ENCODE data around the gene TYW5.

The TYW5 gene

GRCh38 chr2:199946836-199947235 is 8.5 kb downstream of the TYW5 start:
- no peak overlapping the region for H3K4me3 ChIP-seq (ENCODE audit: control insufficient read depth, low read depth, low read length)
- no peak for DNase-seq (ENCODE audit: low read depth)
- no peak for TF ChIP-seq CTCF (conservative IDR thresholded peaks at IDR 0.05; ENCODE audit: control insufficient read depth, insufficient read depth, low read depth, low read length)

- TF ChIP-seq CTCF (conservative IDR thresholded peaks at IDR 0.05; ENCODE audit: control insufficient read depth, insufficient read depth, low read depth, low read length): no peak
- H3K4me3 ChIP-seq (ENCODE audit: control insufficient read depth, low read depth, low read length): no peak overlapping the region
- DNase-seq (ENCODE audit: low read depth): no peak
These were observed 9.1 kb downstream of the TYW5 start for GRCh38 chr2:199946196-199946595.

DNA sequence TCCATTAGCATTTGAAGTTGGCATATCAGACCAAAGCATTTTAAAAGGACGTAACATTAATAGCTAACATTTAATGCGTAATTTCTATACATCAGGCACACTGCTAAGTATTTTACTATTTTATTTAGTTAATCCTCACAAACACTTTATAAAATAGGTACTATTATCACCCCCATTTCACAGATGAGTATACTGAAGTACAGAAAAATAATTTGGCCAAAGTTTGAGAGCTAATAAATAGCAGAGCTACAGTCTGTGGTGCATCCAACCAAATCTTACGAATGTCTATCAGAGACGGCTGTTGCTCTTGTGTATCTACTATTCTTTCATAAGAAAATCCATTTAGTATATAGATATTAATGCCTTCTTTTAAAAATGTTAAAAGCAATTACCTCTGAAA is 11.9 kb downstream of the TYW5 start:
- no peak for DNase-seq (ENCODE audit: low read depth)
- no peak overlapping the region for H3K4me3 ChIP-seq (ENCODE audit: control insufficient read depth, low read depth, low read length)
- no peak for TF ChIP-seq CTCF (conservative IDR thresholded peaks at IDR 0.05; ENCODE audit: control insufficient read depth, insufficient read depth, low read depth, low read length)

DNA sequence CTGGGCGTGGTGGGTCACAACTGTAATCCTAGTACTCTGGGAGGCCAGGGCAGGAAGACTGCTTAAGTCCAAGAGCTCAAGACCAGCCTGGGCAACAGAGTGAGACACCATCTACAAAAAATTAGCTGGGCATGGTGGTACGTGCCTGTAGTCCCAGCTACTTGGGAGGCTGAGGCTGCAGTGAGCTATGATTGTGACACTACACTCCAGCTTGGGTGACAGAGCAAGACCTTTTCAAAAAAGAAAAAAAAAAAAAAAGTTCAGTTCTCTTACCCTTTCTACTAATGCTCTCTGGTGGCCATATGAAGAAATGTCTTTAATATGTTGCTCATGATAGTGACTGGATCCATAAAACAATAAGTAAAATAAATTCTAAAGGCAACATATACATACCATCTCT is 14.9 kb downstream of the TYW5 start:
- H3K4me3 ChIP-seq (ENCODE audit: control insufficient read depth, low read depth, low read length): no peak overlapping the region
- peak; percentile 43 for DNase-seq (ENCODE audit: low read depth)
- TF ChIP-seq CTCF (conservative IDR thresholded peaks at IDR 0.05; ENCODE audit: control insufficient read depth, insufficient read depth, low read depth, low read length): peak; percentile 35

DNA sequence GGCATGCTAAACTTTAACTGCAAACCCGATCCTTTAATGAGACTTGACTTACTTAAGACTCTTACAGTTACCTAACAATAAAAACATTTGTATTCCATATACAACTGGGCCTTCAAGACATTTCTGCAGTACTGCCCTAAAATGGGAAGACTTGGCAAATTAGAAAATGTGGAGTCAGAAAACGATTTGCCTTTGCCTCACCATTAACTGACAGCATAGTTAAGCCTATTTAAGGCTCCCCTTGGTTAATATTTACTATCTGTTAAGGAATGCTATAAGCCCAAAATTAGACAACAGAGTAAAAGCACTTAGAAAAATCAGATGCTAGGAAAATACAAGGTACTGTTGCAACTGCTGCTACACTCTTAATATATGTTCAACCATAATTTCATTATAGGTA is 18.7 kb downstream of the TYW5 start:
- DNase-seq (ENCODE audit: low read depth): no peak
- H3K4me3 ChIP-seq (ENCODE audit: control insufficient read depth, low read depth, low read length): no peak overlapping the region
- no peak for TF ChIP-seq CTCF (conservative IDR thresholded peaks at IDR 0.05; ENCODE audit: control insufficient read depth, insufficient read depth, low read depth, low read length)

GRCh38 chr2:199933466-199933865 is 21.8 kb downstream of the TYW5 start:
- peak; percentile 40 for DNase-seq (ENCODE audit: low read depth)
- no peak for TF ChIP-seq CTCF (conservative IDR thresholded peaks at IDR 0.05; ENCODE audit: control insufficient read depth, insufficient read depth, low read depth, low read length)
- no peak overlapping the region for H3K4me3 ChIP-seq (ENCODE audit: control insufficient read depth, low read depth, low read length)

DNA sequence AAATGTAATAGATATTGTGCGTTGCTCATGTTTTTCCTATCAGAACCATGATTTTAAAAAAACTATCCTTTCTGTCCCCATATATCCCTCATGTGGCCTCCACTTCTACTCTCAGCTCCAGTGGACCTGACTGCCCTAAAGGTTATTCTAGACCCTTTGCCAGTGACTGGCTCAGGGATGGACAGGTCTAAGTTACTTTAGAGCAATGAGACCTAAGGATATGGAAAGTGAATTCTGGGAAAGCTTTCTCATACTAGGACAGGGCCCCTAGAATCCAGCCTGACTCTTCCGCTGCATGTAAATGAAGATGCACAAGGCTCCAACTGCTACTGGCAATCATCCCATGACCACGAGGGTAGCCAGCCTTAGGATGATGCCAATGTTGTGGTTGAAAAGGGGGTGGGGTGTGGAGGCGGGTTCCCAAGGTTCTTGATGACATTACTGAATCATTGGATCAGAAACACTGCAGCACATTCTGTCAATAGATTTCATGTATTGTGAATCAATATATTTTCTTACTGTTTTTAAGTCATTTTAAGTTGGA is 22.9 kb downstream of the TYW5 start:
- H3K4me3 ChIP-seq (ENCODE audit: control insufficient read depth, low read depth, low read length): no peak overlapping the region
- TF ChIP-seq CTCF (conservative IDR thresholded peaks at IDR 0.05; ENCODE audit: control insufficient read depth, insufficient read depth, low read depth, low read length): no peak
- peak; percentile 49 for DNase-seq (ENCODE audit: low read depth)

Measured in fibroblast of mammary gland (primary cell).